ENCODE data around the gene VPS13D.

GRCh38 chr1:12208271-12208670 is 21.6 kb upstream of the VPS13D start:
- TF ChIP-seq CTCF (conservative IDR thresholded peaks at IDR 0.05 in 1 of 2, IDR thresholded peaks at IDR 0.05 in 1 of 2; ENCODE audit: extremely low read depth in 1 of 2, insufficient read depth in 1 of 2, low read depth in 1 of 2, low read length in 2 of 2) (no peak), EZH2 (IDR thresholded peaks at IDR 0.05; ENCODE audit: borderline replicate concordance, low read length) (no peak)

All from mammary epithelial cell (primary cell).